ENCODE data around the gene TAL1.

- TF ChIP-seq, protein P1, sequence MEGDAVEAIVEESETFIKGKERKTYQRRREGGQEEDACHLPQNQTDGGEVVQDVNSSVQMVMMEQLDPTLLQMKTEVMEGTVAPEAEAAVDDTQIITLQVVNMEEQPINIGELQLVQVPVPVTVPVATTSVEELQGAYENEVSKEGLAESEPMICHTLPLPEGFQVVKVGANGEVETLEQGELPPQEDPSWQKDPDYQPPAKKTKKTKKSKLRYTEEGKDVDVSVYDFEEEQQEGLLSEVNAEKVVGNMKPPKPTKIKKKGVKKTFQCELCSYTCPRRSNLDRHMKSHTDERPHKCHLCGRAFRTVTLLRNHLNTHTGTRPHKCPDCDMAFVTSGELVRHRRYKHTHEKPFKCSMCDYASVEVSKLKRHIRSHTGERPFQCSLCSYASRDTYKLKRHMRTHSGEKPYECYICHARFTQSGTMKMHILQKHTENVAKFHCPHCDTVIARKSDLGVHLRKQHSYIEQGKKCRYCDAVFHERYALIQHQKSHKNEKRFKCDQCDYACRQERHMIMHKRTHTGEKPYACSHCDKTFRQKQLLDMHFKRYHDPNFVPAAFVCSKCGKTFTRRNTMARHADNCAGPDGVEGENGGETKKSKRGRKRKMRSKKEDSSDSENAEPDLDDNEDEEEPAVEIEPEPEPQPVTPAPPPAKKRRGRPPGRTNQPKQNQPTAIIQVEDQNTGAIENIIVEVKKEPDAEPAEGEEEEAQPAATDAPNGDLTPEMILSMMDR (IDR thresholded peaks at IDR 0.05), result peak; percentile 96
- TF ChIP-seq ZFX (IDR thresholded peaks at IDR 0.05; ENCODE audit: borderline replicate concordance), result no peak
Measured at GRCh38 chr1:47192458-47193384, 39.3 kb downstream of the TAL1 start.
